GM10266 (cell line): ENCODE results near the gene FNDC3B.

Source experiments
- DNase-seq: peaks from one replicate; pipeline ENCODE4 v3.0.0; 2012; ENCODE audit errors: extremely low spot score
- TF ChIP-seq, protein P1 (sequence below): IDR thresholded peaks from 2 replicates; pipeline ENCODE4 v1.5.1; 2012; ENCODE audit warnings: mild to moderate bottlenecking, low read depth; ENCODE audit not compliant: control insufficient read depth, insufficient read depth; ENCODE audit errors: missing control alignments

FNDC3B gene

DNA sequence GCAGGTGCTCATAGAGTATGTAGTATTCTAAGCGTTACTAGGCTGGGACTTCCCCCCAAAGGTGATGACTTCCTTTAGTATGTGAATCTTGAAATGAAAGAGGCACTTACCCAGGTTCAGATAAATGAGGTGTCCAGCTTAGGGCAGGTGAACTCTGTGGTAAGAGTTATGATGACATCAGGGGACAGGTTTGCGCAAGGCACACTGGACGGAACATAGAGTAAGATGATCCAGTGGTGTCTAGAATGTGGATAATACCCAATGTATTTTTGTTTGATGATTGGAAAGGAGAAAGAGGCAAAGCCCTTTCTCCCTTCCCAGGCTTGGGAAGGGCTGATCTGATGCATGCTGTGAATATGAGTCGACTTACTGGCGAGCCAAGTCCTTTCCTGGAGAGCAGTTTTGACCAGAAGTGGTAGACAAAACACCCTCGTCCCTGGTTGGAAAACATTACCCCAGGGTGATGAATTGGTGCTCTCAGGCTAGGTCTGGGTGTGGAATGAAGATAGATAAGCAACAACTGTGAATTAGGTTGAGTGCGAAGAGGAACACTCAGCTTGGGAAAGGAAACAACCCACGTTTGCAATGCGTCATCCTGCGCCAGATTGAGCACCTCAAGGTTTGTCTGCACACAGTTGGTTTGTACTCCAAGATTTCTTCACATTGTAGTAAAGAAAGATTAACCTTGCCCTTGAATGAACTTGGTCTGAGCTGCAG lies 284.7 kb downstream of the FNDC3B start:
- TF ChIP-seq, protein P1, sequence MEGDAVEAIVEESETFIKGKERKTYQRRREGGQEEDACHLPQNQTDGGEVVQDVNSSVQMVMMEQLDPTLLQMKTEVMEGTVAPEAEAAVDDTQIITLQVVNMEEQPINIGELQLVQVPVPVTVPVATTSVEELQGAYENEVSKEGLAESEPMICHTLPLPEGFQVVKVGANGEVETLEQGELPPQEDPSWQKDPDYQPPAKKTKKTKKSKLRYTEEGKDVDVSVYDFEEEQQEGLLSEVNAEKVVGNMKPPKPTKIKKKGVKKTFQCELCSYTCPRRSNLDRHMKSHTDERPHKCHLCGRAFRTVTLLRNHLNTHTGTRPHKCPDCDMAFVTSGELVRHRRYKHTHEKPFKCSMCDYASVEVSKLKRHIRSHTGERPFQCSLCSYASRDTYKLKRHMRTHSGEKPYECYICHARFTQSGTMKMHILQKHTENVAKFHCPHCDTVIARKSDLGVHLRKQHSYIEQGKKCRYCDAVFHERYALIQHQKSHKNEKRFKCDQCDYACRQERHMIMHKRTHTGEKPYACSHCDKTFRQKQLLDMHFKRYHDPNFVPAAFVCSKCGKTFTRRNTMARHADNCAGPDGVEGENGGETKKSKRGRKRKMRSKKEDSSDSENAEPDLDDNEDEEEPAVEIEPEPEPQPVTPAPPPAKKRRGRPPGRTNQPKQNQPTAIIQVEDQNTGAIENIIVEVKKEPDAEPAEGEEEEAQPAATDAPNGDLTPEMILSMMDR = no peak
- DNase-seq = peak; percentile 28

DNA sequence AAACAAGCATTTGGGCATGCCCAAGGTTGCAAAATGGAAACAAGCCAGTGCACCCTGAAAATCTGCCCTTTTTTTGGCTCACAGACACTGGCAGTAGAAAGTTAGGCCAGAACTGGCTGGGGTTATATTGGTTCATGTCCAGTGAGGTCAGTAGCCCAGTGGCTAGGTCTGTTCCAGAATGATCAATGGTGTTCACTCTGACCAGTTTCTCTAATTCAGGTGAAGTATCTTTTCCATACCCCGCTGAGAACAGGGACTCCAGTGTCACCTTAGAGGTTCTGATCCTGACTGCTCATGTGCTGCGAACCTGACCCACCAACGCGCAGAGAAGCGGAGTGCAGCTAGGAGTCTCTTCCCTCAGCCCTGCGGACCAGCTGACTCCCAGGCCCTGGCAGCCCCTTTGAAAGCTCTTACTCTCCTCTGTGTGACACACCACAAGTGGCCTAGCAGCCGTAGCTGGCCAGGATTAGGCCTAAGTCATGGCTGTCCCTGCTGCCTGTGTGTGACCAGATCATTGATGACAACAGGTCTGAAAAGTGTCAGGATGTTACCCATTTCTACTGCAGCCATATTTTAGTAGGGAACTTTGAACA lies 285.3 kb downstream of the FNDC3B start:
- TF ChIP-seq, protein P1 = no peak
- no peak for DNase-seq

DNA sequence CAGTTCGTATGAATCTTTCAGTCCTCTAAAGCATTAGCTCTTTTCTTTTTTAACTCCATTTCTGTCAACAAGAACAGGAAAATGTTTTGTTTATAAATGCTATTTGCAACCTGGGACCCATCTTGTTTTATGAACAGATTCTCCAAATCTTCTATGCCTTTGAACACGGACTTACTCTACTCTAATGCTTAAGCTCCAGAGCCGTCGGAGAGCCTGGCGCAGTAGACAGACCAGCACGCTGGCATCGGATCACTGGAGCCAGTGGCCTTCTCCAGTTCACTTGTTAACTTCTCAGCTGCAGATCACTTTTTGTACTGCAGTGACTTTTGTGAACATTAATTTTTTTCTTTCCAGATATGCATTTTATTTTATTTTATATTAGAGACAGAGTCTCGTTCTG lies 286.1 kb downstream of the FNDC3B start:
- DNase-seq = no peak
- TF ChIP-seq, protein P1 = no peak

DNA sequence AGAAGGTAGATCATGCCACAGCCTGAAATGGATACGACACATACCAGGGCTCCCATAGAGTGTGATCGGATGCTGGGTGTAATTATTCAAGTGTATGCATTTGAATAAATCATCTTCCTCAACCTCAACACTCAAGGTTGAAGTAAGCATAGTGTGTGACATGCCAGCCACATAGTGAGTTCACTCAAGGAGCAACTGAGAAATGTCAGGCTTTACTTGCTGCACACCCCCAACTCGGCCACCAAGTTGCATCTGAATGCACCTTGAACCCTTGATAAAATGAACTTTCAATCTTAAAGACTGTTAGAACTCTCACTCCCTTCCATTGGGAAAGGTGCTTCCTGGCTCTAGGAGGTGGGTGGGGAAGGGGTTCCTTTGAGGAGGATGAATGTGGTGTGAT lies 287.6 kb downstream of the FNDC3B start:
- DNase-seq = no peak
- TF ChIP-seq, protein P1 = no peak

DNA sequence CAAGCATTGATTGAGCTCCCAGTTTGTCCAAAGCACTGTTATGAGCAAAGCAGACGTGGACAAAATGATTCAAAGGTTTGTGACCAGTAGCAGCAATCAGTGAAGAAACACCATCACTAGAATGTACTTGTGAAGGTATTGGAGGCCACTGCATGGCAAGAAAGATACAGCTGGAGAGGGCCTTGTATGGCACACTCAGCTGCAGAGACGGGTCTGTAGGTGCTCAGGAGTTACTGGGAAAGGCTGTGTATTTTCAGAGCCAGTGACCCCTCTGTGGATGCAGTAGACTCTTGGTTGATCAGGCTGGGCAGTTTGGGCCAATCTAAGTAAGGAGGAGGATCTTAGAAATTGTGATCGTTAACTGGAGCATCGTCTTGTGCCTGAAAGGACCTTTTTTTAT lies 288.9 kb downstream of the FNDC3B start:
- TF ChIP-seq, protein P1 = no peak
- no peak for DNase-seq

DNA sequence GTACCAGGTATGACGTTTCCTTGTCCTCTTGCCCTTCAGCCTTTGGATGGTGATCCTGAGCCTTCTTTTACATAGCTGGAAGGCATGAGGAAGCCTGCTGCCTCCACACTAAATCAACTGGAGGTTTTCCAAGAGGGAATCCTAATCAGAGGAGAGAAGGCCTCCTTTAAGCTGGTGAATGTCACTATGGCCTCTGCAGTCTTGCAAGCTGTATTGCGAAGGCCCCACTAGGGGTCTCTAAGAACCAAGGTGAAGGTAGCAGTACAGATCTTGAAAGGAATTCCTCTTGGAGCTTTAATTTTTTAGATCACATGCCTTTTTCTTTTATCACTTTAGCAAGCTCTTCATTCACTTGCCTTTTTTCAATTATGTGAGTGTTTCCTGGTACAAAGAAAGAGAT lies 289.7 kb downstream of the FNDC3B start:
- TF ChIP-seq, protein P1 = no peak
- DNase-seq = no peak

DNA sequence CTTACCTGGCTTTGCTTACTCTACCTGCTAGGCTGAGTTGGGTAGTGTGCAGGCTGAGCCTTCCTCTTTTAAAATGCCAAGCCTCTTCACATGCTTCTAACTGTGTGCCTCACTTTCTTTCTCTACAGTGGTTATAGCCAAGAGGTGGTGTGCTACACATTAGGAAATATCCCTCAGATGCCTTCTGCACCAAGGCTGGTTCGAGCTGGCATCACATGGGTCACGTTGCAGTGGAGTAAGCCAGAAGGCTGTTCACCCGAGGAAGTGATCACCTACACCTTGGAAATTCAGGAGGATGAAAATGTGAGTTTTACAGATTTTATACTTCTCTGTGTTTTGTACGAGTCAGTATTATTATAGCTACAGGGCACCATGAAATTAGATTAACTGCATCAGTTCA lies 291.0 kb downstream of the FNDC3B start:
- TF ChIP-seq, protein P1 = no peak
- no peak for DNase-seq
